VCaP (cell line): ENCODE data around the gene HSD17B3.

Source experiments
- H3K27ac ChIP-seq: fragments of 450-650 bp; 2 replicates; pipeline ENCODE4 v1.5.1; 2017
- CTCF ChIP-seq: fragments of 450-650 bp; conservative IDR thresholded peaks from 2 replicates; pipeline ENCODE4 v1.5.1; 2017; ENCODE audit warnings: mild to moderate bottlenecking, moderate library complexity

The HSD17B3 gene

GRCh38 chr9:96340707-96341106 lies 38.7 kb upstream of the HSD17B3 start:
- no peak overlapping the region for H3K27ac ChIP-seq
- no peak for TF ChIP-seq CTCF

- TF ChIP-seq CTCF = no peak
- H3K27ac ChIP-seq = no peak overlapping the region
These were observed 36.3 kb upstream of the HSD17B3 start for GRCh38 chr9:96338299-96338698.

DNA sequence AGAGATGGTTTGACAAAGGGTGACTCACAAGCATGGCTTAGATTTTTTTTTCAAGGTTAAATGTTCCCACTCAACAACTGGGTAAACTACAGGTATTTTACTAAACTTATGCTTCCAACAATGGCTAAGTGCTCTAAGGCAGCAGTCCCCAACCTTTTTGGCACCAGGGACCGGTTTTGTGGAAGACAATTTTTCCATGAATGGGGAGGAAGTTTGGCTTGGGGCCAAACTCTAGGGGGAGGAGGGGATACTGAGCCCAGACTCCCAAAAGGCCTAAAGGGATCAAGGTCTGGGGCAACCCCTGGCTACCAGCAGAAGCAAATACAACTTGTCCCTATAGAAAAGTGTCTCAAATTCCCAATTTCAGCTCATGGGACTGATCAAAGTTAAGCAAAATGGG lies 32.0 kb upstream of the HSD17B3 start:
- TF ChIP-seq CTCF = no peak

DNA sequence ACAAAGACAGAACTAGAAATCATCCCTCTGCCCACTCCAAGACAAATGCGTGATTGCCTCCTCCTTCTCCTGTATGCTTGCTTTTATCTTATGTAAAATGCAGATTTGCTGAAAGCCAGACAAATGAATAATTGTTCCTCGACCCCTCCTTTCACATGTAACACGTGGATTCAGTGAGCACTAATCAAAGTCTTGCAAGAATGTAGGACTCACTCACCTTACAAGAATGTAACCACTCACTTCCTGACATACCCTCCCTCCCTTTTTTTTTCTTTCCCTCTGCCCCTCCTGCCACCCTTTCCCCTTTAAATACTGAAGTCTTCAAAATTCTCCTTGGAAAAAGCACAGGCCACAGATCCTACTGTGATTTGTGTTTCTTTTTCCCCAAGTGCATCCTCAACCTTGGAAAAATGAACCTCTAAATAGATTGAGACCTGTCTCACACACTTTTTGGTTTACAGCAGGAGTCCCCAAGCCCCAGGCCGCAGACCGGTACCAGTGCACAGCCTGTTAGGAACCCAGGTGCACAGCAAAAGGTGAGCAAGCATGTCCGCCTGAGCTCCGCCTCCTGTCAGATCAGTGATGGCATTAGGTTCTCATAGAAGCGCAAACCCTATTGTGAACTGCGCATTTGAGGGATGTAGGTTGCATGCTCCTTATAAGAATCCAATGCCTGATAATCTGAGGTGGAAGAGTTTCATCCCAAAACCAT lies 29.4 kb upstream of the HSD17B3 start:
- no peak overlapping the region for H3K27ac ChIP-seq
- TF ChIP-seq CTCF = no peak

More for the DNA sequence above, 32.0 kb upstream of the HSD17B3 start:
- no peak overlapping the region for H3K27ac ChIP-seq

DNA sequence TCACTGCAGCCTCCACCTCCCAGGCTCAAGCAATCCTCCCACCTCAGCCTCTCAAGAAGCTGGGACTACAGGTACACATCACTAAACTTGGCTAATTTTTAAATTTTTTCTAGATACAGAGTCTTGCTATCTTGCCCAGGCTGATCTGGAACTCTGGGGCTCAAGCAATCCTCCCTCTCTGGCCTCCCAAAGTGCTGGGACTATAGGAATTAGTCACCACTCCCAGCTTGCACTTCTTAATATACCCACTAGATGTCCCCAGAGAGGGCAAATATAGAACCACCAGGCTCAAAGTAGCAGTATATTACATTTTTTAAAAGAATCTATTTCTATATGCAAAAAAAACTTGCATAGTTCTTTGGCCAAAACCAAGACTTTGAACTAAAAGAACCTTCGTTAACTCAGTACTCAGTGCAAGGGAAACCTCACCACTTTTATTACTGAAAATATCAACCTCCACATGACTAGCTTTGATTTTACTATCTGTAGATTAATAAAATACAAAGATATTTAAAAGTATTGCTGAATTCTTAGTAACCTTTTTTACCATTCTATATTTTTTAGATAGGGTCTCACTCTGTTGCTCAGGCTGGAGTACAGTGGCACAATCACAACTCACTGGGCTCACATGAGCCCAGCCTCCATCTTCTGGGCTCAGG lies 25.8 kb upstream of the HSD17B3 start:
- TF ChIP-seq CTCF = peak; percentile 90
- no peak overlapping the region for H3K27ac ChIP-seq

GRCh38 chr9:96323169-96323568 lies 21.2 kb upstream of the HSD17B3 start:
- H3K27ac ChIP-seq = peak overlapping the region; percentile 28
- no peak for TF ChIP-seq CTCF

- H3K27ac ChIP-seq = peak overlapping the region; percentile 28
These were observed 20.8 kb upstream of the HSD17B3 start for GRCh38 chr9:96322736-96323135.

- H3K27ac ChIP-seq = peak overlapping the region; percentile 28; the same call in 1 of the 2 replicates
These were observed 20.2 kb upstream of the HSD17B3 start for GRCh38 chr9:96322210-96322609.
